Keratinocyte (primary cell): ENCODE data around the gene TRH. TPM values are rescaled to one million over a fixed set of nuclear protein-coding genes. Genes with fewer than 3 reads are reported as not detected.

Experiments used
- DNase-seq: peaks from one replicate; pipeline ENCODE4 v3.0.0-alpha.2; 2011; ENCODE audit warnings: low read depth, missing footprints, low spot score
- FAIRE-seq: peaks from 2 replicates; lab custom pipeline; 2011; peaks lifted over from hg19 to GRCh38; lab: Jason Lieb, UNC
- H2AFZ ChIP-seq: 2 replicates; pipeline ENCODE4 v1.6.0; 2012; ENCODE audit warnings: low read length, control low read depth, inconsistent platforms; ENCODE audit not compliant: control insufficient read depth
- H3K27ac ChIP-seq: 2 replicates; pipeline ENCODE4 v1.5.1; 2011; ENCODE audit warnings: low read length; ENCODE audit not compliant: control insufficient read depth, insufficient read depth
- H3K27me3 ChIP-seq: 3 replicates; pipeline ENCODE4 v1.6.0; 2011; ENCODE audit warnings: low read length; ENCODE audit not compliant: control insufficient read depth, insufficient read depth; ENCODE audit errors: extremely low read depth
- H3K36me3 ChIP-seq, 2 experiments: 2 replicates in 1 of 2; 3 replicates in 1 of 2; pipeline ENCODE4 v1.5.1; 2011; ENCODE audit warnings: low read length in 2 of 2, mild to moderate bottlenecking in 1 of 2; ENCODE audit not compliant: control insufficient read depth in 2 of 2, insufficient read depth in 2 of 2; ENCODE audit errors: extremely low read depth in 1 of 2
- H3K4me1 ChIP-seq: 3 replicates; pipeline ENCODE4 v1.5.1; 2011; ENCODE audit warnings: low read length; ENCODE audit not compliant: control insufficient read depth, insufficient read depth; ENCODE audit errors: extremely low read depth
- H3K4me2 ChIP-seq: 3 replicates; pipeline ENCODE4 v1.6.0; 2011; ENCODE audit warnings: low read depth, low read length; ENCODE audit not compliant: control insufficient read depth, insufficient read depth; ENCODE audit errors: extremely low read depth
- H3K4me3 ChIP-seq, 3 experiments: fragments of 200-600 bp in 1 of 3; sonication (generic) in 1 of 3; 2 replicates in 2 of 3; 3 replicates in 1 of 3; pipeline ENCODE4 v1.5.1; 2011 to 2016; ENCODE audit warnings: low read length in 3 of 3, mild to moderate bottlenecking in 3 of 3, control low read depth in 2 of 3, inconsistent platforms in 1 of 3, low read depth in 1 of 3, mixed read lengths in 1 of 3, mixed run types in 1 of 3, moderate library complexity in 1 of 3; ENCODE audit not compliant: control insufficient read depth in 2 of 3, insufficient read depth in 2 of 3; ENCODE audit errors: extremely low read depth in 1 of 3
- H3K79me2 ChIP-seq: 2 replicates; pipeline ENCODE4 v1.6.0; 2012; ENCODE audit warnings: low read length; ENCODE audit not compliant: control insufficient read depth, insufficient read depth
- H3K9ac ChIP-seq: 3 replicates; pipeline ENCODE4 v1.6.0; 2011; ENCODE audit warnings: low read length; ENCODE audit not compliant: control insufficient read depth, insufficient read depth; ENCODE audit errors: extremely low read depth
- H3K9me1 ChIP-seq: 3 replicates; pipeline ENCODE4 v1.6.0; 2011; ENCODE audit warnings: low read length; ENCODE audit not compliant: control insufficient read depth, insufficient read depth; ENCODE audit errors: extremely low read depth
- H3K9me3 ChIP-seq: 2 replicates; pipeline ENCODE4 v1.5.1; 2012; ENCODE audit warnings: low read depth, low read length; ENCODE audit not compliant: control insufficient read depth
- H4K20me1 ChIP-seq: 3 replicates; pipeline ENCODE4 v1.6.0; 2011; ENCODE audit warnings: low read length; ENCODE audit not compliant: control insufficient read depth, insufficient read depth; ENCODE audit errors: extremely low read depth
- EZH2 ChIP-seq: IDR thresholded peaks from one replicate; pipeline ENCODE4 v1.6.1; 2012; ENCODE audit warnings: inconsistent platforms, mild to moderate bottlenecking, low read length, moderate library complexity
- dilution Hi-C: fragments of 300-500 bp; cut with MboI; formaldehyde crosslinking; loops from one replicate; pipeline ENCODE4 v1.7.0; 2020; ENCODE audit warnings: low sequenced_read_pairs; ENCODE audit not compliant: extremely low pct_ligation_motif_present
- polyA plus RNA-seq, 5 experiments: library from polyadenylated mRNA; depleted of rRNA in 3 of 5; stranded (reverse) in 3 of 5; stranded (forward) in 1 of 5; unstranded in 1 of 5; fragments of >200 nt; gene quantifications; 1 replicate in 1 of 5; 2 replicates in 3 of 5; 3 replicates in 1 of 5; pipeline versions ENCODE4 v1.2.1 to v1.2.3, GENCODE V29; 2011 to 2012; ENCODE audit warnings: missing spikeins in 2 of 5, low read depth in 1 of 5, low replicate concordance in 1 of 5
- TF ChIP-seq, protein P1 (sequence below), 3 experiments: IDR thresholded peaks in 1 of 3; conservative IDR thresholded peaks in 1 of 3; optimal IDR thresholded peaks in 1 of 3; 2 replicates in 2 of 3; 3 replicates in 1 of 3; pipeline versions ENCODE3 to v1.5.1; 2011; ENCODE audit warnings: low read length in 3 of 3, mild to moderate bottlenecking in 3 of 3, moderate library complexity in 2 of 3, control low read depth in 1 of 3, inconsistent platforms in 1 of 3; ENCODE audit not compliant: insufficient read depth in 2 of 3; ENCODE audit errors: extremely low read depth in 1 of 3

The TRH gene
- polyA plus RNA-seq, 1 donor (not counting 4 experiments of a cell fraction or from before 2014, with no cell fraction given) = not detected

- H3K27me3 ChIP-seq = peaks cover 5% of the 10 kb centered on the region
- no peak overlapping the region for H2AFZ ChIP-seq
- H3K4me3 ChIP-seq = no peak overlapping the region
- no peak overlapping the region for H3K9ac ChIP-seq
- H3K4me1 ChIP-seq = no peaks in the 10 kb centered on the region
- H4K20me1 ChIP-seq = no peaks in the 10 kb centered on the region
- no peak for FAIRE-seq
- H3K4me2 ChIP-seq = no peak overlapping the region
- no peaks in the 10 kb centered on the region for H3K9me1 ChIP-seq
- no peak for DNase-seq
- H3K79me2 ChIP-seq = no peaks in the 10 kb centered on the region
- TF ChIP-seq, protein P1, sequence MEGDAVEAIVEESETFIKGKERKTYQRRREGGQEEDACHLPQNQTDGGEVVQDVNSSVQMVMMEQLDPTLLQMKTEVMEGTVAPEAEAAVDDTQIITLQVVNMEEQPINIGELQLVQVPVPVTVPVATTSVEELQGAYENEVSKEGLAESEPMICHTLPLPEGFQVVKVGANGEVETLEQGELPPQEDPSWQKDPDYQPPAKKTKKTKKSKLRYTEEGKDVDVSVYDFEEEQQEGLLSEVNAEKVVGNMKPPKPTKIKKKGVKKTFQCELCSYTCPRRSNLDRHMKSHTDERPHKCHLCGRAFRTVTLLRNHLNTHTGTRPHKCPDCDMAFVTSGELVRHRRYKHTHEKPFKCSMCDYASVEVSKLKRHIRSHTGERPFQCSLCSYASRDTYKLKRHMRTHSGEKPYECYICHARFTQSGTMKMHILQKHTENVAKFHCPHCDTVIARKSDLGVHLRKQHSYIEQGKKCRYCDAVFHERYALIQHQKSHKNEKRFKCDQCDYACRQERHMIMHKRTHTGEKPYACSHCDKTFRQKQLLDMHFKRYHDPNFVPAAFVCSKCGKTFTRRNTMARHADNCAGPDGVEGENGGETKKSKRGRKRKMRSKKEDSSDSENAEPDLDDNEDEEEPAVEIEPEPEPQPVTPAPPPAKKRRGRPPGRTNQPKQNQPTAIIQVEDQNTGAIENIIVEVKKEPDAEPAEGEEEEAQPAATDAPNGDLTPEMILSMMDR (optimal IDR thresholded peaks at IDR 0.05 in 1 of 3, IDR thresholded peaks at IDR 0.05 in 1 of 3, conservative IDR thresholded peaks at IDR 0.05 in 1 of 3; ENCODE audit: extremely low read depth in 1 of 3, insufficient read depth in 2 of 3, low read length in 3 of 3) = no peak
- TF ChIP-seq EZH2 = no peak
- H3K27ac ChIP-seq = no peak overlapping the region
- dilution Hi-C loops = no loop called here
- no peaks in the 10 kb centered on the region for H3K9me3 ChIP-seq
- no peaks in the 10 kb centered on the region for H3K36me3 ChIP-seq
Observed at GRCh38 chr3:129961141-129961541, 13.4 kb upstream of the TRH start.

GRCh38 chr3:129962600-129962999 lies 11.9 kb upstream of the TRH start:
- no peak overlapping the region for H3K9ac ChIP-seq
- no peaks in the 10 kb centered on the region for H4K20me1 ChIP-seq
- H3K9me3 ChIP-seq = no peaks in the 10 kb centered on the region
- H3K9me1 ChIP-seq = no peaks in the 10 kb centered on the region
- peaks cover 5% of the 10 kb centered on the region for H3K27me3 ChIP-seq
- dilution Hi-C loops = no loop called here
- H3K27ac ChIP-seq = no peak overlapping the region
- no peak overlapping the region for H2AFZ ChIP-seq
- H3K4me3 ChIP-seq = no peak overlapping the region
- no peak for TF ChIP-seq EZH2
- TF ChIP-seq, protein P1 (optimal IDR thresholded peaks at IDR 0.05 in 1 of 3, IDR thresholded peaks at IDR 0.05 in 1 of 3, conservative IDR thresholded peaks at IDR 0.05 in 1 of 3; ENCODE audit: extremely low read depth in 1 of 3, insufficient read depth in 2 of 3, low read length in 3 of 3) = no peak
- H3K4me2 ChIP-seq = no peak overlapping the region
- no peaks in the 10 kb centered on the region for H3K79me2 ChIP-seq
- FAIRE-seq (no peak), DNase-seq (no peak)
- H3K4me1 ChIP-seq = no peaks in the 10 kb centered on the region
- no peaks in the 10 kb centered on the region for H3K36me3 ChIP-seq
